Motor neuron (in vitro differentiated cells): ENCODE measurements around the gene WDR7. TPM values are rescaled to one million over a fixed set of nuclear protein-coding genes. Genes with fewer than 3 reads are reported as not detected.

Experiments
- ATAC-seq, 8 experiments: fragments of 200-7000 bp; cut with Tn5 transposase; replicated peaks in 6 of 8; 2 replicates each; pipeline ENCODE4 v1.8.0; 2021; ENCODE audit warnings: mild to moderate bottlenecking in 8 of 8, moderate library complexity in 8 of 8
- H3K27ac ChIP-seq, 2 donors: fragments of 250-450 bp; sonication (Bioruptor Pico); 2 replicates each; pipeline ENCODE4 v1.9.0; 2021; ENCODE audit warnings: antibody characterized with exemption in 2 of 2, mild to moderate bottlenecking in 2 of 2, moderate library complexity in 1 of 2
- H3K4me1 ChIP-seq, 2 donors: fragments of 250-450 bp; sonication (Bioruptor Pico); replicated peaks in 1 of 2; 2 replicates each; pipeline ENCODE4 v1.6.1; 2021; ENCODE audit warnings: antibody characterized with exemption in 2 of 2, mild to moderate bottlenecking in 2 of 2, moderate library complexity in 1 of 2
- H3K4me3 ChIP-seq, 5 donors: fragments of 250-450 bp; sonication (Bioruptor Pico); 2 replicates each; pipeline ENCODE4 v1.9.0; 2021; ENCODE audit warnings: antibody characterized with exemption in 5 of 5, mild to moderate bottlenecking in 5 of 5, moderate library complexity in 4 of 5
- WGBS, 10 experiments: fragments of 450-650 bp; shearing (Covaris generic); methylation state at CpG; one replicate each; pipeline ENCODE4 v1.0.0; 2022; 5-methylcytosine and 5-hydroxymethylcytosine counted together
- in situ Hi-C, 9 experiments: fragments of 400-800 bp; cut with MboI; loops; one replicate each; pipeline ENCODE4 v1.15.0; 2021; ENCODE audit warnings: low sequenced_read_pairs in 9 of 9, low pct_unique_long_range_greater_than_20kb in 2 of 9; ENCODE audit not compliant: unreplicated experiment in 9 of 9
- total RNA-seq, 8 experiments: library from RNA; unstranded; fragments of 300-600 nt; gene quantifications; 2 replicates each; pipeline versions ENCODE4 v1.2.3 to v1.2.4, GENCODE V29; 2022

WDR7 gene
- total RNA-seq, 8 experiments from 2014 or later: 12.2 to 24.5 (median 19.2) TPM

GRCh38 chr18:57080479-57080878 is 429.3 kb downstream of the WDR7 start:
- Histone ChIP-seq H3K4me3 (no peak overlapping the region), H3K4me1 (peaks cover 6 to 28% of the 10 kb centered on the region in 2 donors), H3K27ac (no peak overlapping the region)
- in situ Hi-C loops: no loop called here
- WGBS, 10 experiments: 0 to 100% (median 46%) methylated on average over 1 to 3 of the region's 3 CpGs; no CpG with 5 or more reads in 4 of the 10 experiments
- ATAC-seq: no peak

GRCh38 chr18:57081899-57082298 is 430.7 kb downstream of the WDR7 start:
- 56 to 100% (median 92%) methylated on average over 1 to 10 of the region's 10 CpGs; no CpG with 5 or more reads in 2 of the 10 experiments for WGBS, 10 experiments
- Histone ChIP-seq H3K4me3 (no peak overlapping the region), H3K27ac (no peak overlapping the region), H3K4me1 (peaks cover 0 to 21% of the 10 kb centered on the region in 2 donors)
- in situ Hi-C loops: no loop called here
- no peak for ATAC-seq

- in situ Hi-C loops: no loop called here
- no peak for ATAC-seq
Observed at GRCh38 chr18:57083485-57083884, 432.3 kb downstream of the WDR7 start.

GRCh38 chr18:57084331-57085271 is 433.4 kb downstream of the WDR7 start:
- Histone ChIP-seq H3K4me1 (peaks cover 0 to 5% of the 10 kb centered on the region in 2 donors), H3K4me3 (no peak overlapping the region), H3K27ac (no peak overlapping the region)
- no peak for ATAC-seq
- WGBS, 10 experiments: 24 to 87% (median 73%) methylated on average over 1 to 11 of the region's 11 CpGs; no CpG with 5 or more reads in 1 of the 10 experiments
- in situ Hi-C loops: no loop called here

More at GRCh38 chr18:57083485-57083884, 432.3 kb downstream of the WDR7 start:
- 25 to 100% (median 80%) methylated on average over 1 to 2 of the region's 2 CpGs; no CpG with 5 or more reads in 1 of the 10 experiments for WGBS, 10 experiments
- H3K4me3 ChIP-seq: no peak overlapping the region
- peaks cover 0 to 10% of the 10 kb centered on the region in 2 donors for H3K4me1 ChIP-seq
- H3K27ac ChIP-seq: no peak overlapping the region

- no peak overlapping the region for H3K27ac ChIP-seq
- no peaks in the 10 kb centered on the region for H3K4me1 ChIP-seq
- no peak for ATAC-seq
- WGBS, 10 experiments: 26 to 100% (median 71%) methylated on average over 1 to 7 of the region's 7 CpGs
- in situ Hi-C loops: no loop called here
- H3K4me3 ChIP-seq: no peak overlapping the region
Observed at GRCh38 chr18:57085371-57085770, 434.2 kb downstream of the WDR7 start.

- Histone ChIP-seq H3K4me1 (no peaks in the 10 kb centered on the region), H3K27ac (no peak overlapping the region), H3K4me3 (no peak overlapping the region)
- in situ Hi-C loops: no loop called here
- WGBS, 10 experiments: 50 to 86% methylated on average over 1 of the region's 1 CpG; no CpG with 5 or more reads in 8 of the 10 experiments
- ATAC-seq: no peak
Observed at GRCh38 chr18:57086163-57086562, 435.0 kb downstream of the WDR7 start.

Other genes starting within 250 kb of the WDR7 start
- 10 to 100 TPM; 57.0 to 87.7 (median 70.6) TPM for gene TXNL1, start 12.8 kb upstream of the WDR7 start, total RNA-seq